Muscle layer of colon (tissue), 2 donors: ENCODE data around the gene TCF7L2.
A peak's percentile ranks its signal among the peaks of the same experiment; 100 is the strongest.

Source experiments
- H3K27ac ChIP-seq: one replicate; pipeline ENCODE4 v1.7.0; 2013; ENCODE audit warnings: low read depth, mild to moderate bottlenecking, low read length, moderate library complexity
- H3K27me3 ChIP-seq, 2 donors: one replicate each; pipeline ENCODE4 v1.7.0; 2013; ENCODE audit warnings: low read length in 2 of 2, mild to moderate bottlenecking in 2 of 2; ENCODE audit not compliant: insufficient read depth in 2 of 2, control insufficient read depth in 1 of 2
- H3K36me3 ChIP-seq: one replicate; pipeline ENCODE4 v1.7.0; 2013; ENCODE audit warnings: mild to moderate bottlenecking, low read length; ENCODE audit not compliant: insufficient read depth
- H3K4me1 ChIP-seq: one replicate; pipeline ENCODE4 v1.7.0; 2013; ENCODE audit warnings: mild to moderate bottlenecking, low read length; ENCODE audit not compliant: insufficient read depth
- H3K4me3 ChIP-seq, 2 donors: one replicate each; pipeline ENCODE4 v1.7.0; 2013; ENCODE audit warnings: low read length in 2 of 2, low read depth in 1 of 2, mild to moderate bottlenecking in 1 of 2, moderate library complexity in 1 of 2
- H3K9ac ChIP-seq: one replicate; pipeline ENCODE4 v1.7.0; 2013; ENCODE audit warnings: low read length
- H3K9me3 ChIP-seq: one replicate; pipeline ENCODE4 v1.7.0; 2013; ENCODE audit warnings: mild to moderate bottlenecking, low read length
- donor health status: abdominal sarcoma.
- donor health status: Adenocarcinoma of cecum.

Gene TCF7L2

GRCh38 chr10:113153493-113154102, 203.6 kb downstream of the TCF7L2 start:
- Histone ChIP-seq H3K9ac (no peak overlapping the region), H3K9me3 (no peaks in the 10 kb centered on the region), H3K27ac (no peak overlapping the region), H3K27me3 (no peaks in the 10 kb centered on the region), H3K4me3 (no peak overlapping the region), H3K36me3 (peaks cover 61% of the 10 kb centered on the region), H3K4me1 (no peaks in the 10 kb centered on the region)

DNA sequence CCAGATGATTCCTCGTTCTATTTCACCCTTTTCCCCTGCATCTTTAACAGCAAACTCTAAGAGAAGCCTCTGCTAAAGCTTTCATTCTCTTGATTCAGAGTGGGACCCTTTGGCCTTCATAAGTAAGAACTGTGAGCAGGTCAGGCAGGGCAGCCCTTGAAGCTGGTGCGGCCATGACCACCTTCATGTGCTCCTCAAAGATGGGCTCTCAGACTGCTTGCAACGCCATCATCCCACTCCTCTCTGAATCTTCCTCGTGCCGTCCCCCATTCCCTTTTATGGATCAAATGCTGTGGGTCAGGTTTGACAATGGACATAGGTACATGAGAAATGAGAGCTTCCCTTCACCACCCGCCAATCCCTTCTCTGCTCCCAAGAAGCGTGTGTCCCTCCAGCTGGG, 207.4 kb downstream of the TCF7L2 start:
- Histone ChIP-seq H3K27ac (no peak overlapping the region), H3K36me3 (peaks cover 55% of the 10 kb centered on the region)

GRCh38 chr10:113158183-113158582, 208.1 kb downstream of the TCF7L2 start:
- H3K27ac ChIP-seq, result no peak overlapping the region

More for the DNA sequence above, 207.4 kb downstream of the TCF7L2 start:
- Histone ChIP-seq H3K27me3 (no peaks in the 10 kb centered on the region), H3K9me3 (no peaks in the 10 kb centered on the region), H3K9ac (no peak overlapping the region), H3K4me3 (no peak overlapping the region), H3K4me1 (peaks cover under 1% of the 10 kb centered on the region)

DNA sequence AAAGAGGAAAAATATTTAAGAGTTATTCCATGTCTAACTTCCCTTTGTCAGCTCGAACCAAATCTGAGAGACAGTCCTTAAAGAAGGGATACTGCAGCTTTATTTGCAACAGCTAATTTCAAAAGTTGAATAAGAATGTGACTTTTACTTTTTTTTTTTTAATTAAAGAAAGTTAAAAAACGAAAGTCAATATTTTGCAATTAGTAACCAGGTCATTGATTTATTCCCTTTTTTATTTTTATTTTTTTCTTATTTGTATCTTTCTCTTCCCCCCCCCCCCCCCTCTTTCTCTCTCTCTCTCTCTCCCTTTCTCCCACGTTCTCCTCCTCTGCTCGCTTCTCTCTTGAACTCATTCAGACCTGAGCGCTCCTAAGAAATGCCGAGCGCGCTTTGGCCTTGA, 209.5 kb downstream of the TCF7L2 start:
- H3K4me1 ChIP-seq, result peaks cover 19% of the 10 kb centered on the region
- no peak overlapping the region for H3K27ac ChIP-seq
- H3K9me3 ChIP-seq, result no peaks in the 10 kb centered on the region
- H3K27me3 ChIP-seq, result no peaks in the 10 kb centered on the region
- H3K36me3 ChIP-seq, result peaks cover 34% of the 10 kb centered on the region
- H3K9ac ChIP-seq, result no peak overlapping the region
- H3K4me3 ChIP-seq, result no peak overlapping the region

More at GRCh38 chr10:113158183-113158582, 208.1 kb downstream of the TCF7L2 start:
- peaks cover 8% of the 10 kb centered on the region for H3K4me1 ChIP-seq
- peaks cover 47% of the 10 kb centered on the region for H3K36me3 ChIP-seq
- no peak overlapping the region for H3K9ac ChIP-seq
- H3K27me3 ChIP-seq, result no peaks in the 10 kb centered on the region
- no peak overlapping the region for H3K4me3 ChIP-seq
- no peaks in the 10 kb centered on the region for H3K9me3 ChIP-seq

- H3K36me3 ChIP-seq, result peaks cover 25% of the 10 kb centered on the region
- peaks cover 19% of the 10 kb centered on the region for H3K4me1 ChIP-seq
- H3K4me3 ChIP-seq, result no peak overlapping the region
- no peaks in the 10 kb centered on the region for H3K27me3 ChIP-seq
- no peaks in the 10 kb centered on the region for H3K9me3 ChIP-seq
- no peak overlapping the region for H3K27ac ChIP-seq
- no peak overlapping the region for H3K9ac ChIP-seq
These were observed 210.6 kb downstream of the TCF7L2 start for GRCh38 chr10:113160641-113161040.

- Histone ChIP-seq H3K4me3 (no peak overlapping the region), H3K36me3 (peaks cover 22% of the 10 kb centered on the region), H3K4me1 (peaks cover 19% of the 10 kb centered on the region), H3K27me3 (no peaks in the 10 kb centered on the region), H3K9me3 (no peaks in the 10 kb centered on the region), H3K9ac (no peak overlapping the region), H3K27ac (no peak overlapping the region)
These were observed 211.0 kb downstream of the TCF7L2 start for GRCh38 chr10:113161066-113161465.

DNA sequence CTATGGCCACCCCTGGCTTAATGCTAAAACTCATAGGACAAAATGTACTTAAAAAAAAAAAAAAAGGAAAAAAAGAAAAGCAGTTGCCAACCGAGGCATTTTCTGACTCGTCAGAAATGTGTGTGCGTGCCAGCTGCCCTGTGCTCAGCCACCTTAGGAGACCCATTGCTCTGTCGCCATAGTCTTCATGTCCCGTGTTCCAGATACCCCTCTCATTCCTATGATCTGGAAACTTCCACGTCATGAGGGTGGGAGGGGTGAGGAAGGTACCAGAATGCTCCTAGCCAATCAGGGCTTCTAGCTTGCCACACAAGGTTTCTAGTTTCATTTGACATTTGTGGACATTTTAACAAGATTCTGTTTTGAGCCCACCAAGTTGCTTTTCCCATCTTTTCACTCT, 212.9 kb downstream of the TCF7L2 start:
- Histone ChIP-seq H3K9me3 (no peaks in the 10 kb centered on the region), H3K36me3 (peaks cover 19% of the 10 kb centered on the region), H3K4me3 (no peak overlapping the region), H3K9ac (no peak overlapping the region), H3K27ac (peak overlapping the region; percentile 56), H3K27me3 (no peaks in the 10 kb centered on the region), H3K4me1 (peaks cover 19% of the 10 kb centered on the region)

- no peaks in the 10 kb centered on the region for H3K27me3 ChIP-seq
- peaks cover 19% of the 10 kb centered on the region for H3K4me1 ChIP-seq
- peaks cover 14% of the 10 kb centered on the region for H3K36me3 ChIP-seq
- no peak overlapping the region for H3K9ac ChIP-seq
- H3K4me3 ChIP-seq, result no peak overlapping the region
- H3K27ac ChIP-seq, result no peak overlapping the region
- H3K9me3 ChIP-seq, result no peaks in the 10 kb centered on the region
These were observed 215.6 kb downstream of the TCF7L2 start for GRCh38 chr10:113165673-113166072.

- Histone ChIP-seq H3K27ac (no peak overlapping the region), H3K9ac (no peak overlapping the region), H3K36me3 (peaks cover 5% of the 10 kb centered on the region), H3K27me3 (no peaks in the 10 kb centered on the region), H3K4me1 (peaks cover 16% of the 10 kb centered on the region), H3K9me3 (no peaks in the 10 kb centered on the region), H3K4me3 (no peak overlapping the region)
These were observed 217.7 kb downstream of the TCF7L2 start for GRCh38 chr10:113167702-113168101.

DNA sequence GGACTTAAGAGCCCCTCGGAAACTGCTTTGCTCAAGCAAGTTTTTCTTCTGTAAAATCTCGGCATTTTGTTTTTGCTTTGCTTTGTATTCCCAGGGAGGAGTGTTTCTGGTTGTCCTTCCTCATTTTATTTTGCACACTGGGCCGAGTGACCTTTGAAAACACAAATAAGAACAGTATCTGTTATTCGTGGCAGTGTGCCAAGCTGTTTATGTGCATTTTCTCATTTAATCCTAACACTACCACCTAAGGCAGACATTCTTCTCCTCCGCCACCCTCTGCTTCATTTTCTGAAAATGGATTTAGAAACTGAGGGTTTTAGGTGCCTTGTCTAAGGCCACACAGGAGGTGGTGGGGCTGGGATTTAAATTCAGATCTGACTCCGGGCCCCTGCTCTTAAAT, 218.5 kb downstream of the TCF7L2 start:
- Histone ChIP-seq H3K36me3 (peaks cover 5% of the 10 kb centered on the region), H3K9me3 (no peaks in the 10 kb centered on the region), H3K4me1 (peaks cover 7% of the 10 kb centered on the region), H3K4me3 (no peak overlapping the region), H3K9ac (no peak overlapping the region), H3K27me3 (no peaks in the 10 kb centered on the region), H3K27ac (no peak overlapping the region)

GRCh38 chr10:113169111-113169510, 219.1 kb downstream of the TCF7L2 start:
- Histone ChIP-seq H3K27me3 (no peaks in the 10 kb centered on the region), H3K9me3 (no peaks in the 10 kb centered on the region), H3K36me3 (peaks cover 5% of the 10 kb centered on the region), H3K4me3 (no peak overlapping the region), H3K9ac (no peak overlapping the region), H3K4me1 (peaks cover 2% of the 10 kb centered on the region), H3K27ac (no peak overlapping the region)

DNA sequence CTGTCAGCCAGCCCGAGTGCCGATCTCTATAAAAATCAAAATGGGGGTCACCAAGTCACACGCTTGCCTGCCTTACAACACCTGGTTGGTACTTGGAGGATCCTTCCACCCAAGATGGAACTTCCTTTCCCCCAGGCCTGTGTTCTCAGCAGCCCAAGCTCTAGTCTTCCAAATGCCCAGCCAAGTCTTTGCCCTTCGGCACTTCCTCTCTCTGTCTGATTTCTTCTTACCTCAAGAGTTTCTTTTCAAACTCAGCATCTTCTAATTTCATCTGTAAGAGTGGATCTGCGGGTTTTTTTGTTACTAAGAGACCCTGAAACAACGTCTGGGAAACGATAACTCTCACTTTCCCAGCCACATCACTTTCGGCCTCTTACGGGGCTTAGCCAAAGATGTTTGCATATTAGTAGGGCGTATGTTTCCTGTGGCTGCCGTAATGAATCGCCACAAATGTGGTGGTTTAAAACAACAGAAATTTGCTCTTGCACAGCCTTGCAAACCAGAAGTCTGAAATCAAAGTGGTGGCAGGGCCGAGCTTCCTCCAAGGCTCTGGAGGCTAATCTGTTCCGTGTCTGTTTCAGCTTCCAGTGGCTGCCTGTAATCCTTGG, 219.9 kb downstream of the TCF7L2 start:
- H3K27me3 ChIP-seq, result no peaks in the 10 kb centered on the region
- no peak overlapping the region for H3K4me3 ChIP-seq
- no peak overlapping the region for H3K9ac ChIP-seq
- no peaks in the 10 kb centered on the region for H3K4me1 ChIP-seq
- H3K27ac ChIP-seq, result no peak overlapping the region
- peaks cover 5% of the 10 kb centered on the region for H3K36me3 ChIP-seq
- no peaks in the 10 kb centered on the region for H3K9me3 ChIP-seq
